Measurements from ENCODE around the gene IL24.

The IL24 gene

DNA sequence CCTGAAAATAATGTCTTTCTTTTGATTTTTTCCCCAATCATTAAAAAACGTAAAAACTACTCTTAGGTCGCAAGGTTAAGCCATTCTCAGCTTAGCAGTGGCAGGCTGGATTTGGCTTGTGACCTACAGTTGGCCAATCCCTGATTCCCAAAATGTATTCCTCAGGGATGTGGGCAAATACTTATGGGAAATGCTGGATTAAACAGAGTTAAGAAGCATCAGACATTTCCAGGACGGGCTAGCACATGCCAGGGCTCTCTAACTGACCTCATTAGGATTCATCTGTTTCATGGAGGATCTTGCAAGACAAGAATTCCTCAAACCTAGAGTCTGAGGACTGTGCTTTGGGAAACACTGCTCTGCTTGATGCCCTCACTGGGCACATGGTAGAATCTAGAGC is 982 bp upstream of the IL24 start:
- no peak for DNase-seq (ENCODE audit: low read depth)
- no peak overlapping the region for H3K4me3 ChIP-seq (ENCODE audit: low read depth, low read length)
- TF ChIP-seq, protein P1, sequence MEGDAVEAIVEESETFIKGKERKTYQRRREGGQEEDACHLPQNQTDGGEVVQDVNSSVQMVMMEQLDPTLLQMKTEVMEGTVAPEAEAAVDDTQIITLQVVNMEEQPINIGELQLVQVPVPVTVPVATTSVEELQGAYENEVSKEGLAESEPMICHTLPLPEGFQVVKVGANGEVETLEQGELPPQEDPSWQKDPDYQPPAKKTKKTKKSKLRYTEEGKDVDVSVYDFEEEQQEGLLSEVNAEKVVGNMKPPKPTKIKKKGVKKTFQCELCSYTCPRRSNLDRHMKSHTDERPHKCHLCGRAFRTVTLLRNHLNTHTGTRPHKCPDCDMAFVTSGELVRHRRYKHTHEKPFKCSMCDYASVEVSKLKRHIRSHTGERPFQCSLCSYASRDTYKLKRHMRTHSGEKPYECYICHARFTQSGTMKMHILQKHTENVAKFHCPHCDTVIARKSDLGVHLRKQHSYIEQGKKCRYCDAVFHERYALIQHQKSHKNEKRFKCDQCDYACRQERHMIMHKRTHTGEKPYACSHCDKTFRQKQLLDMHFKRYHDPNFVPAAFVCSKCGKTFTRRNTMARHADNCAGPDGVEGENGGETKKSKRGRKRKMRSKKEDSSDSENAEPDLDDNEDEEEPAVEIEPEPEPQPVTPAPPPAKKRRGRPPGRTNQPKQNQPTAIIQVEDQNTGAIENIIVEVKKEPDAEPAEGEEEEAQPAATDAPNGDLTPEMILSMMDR (IDR thresholded peaks at IDR 0.05; ENCODE audit: insufficient read depth, low read depth, low read length, missing control alignments) = no peak

DNA sequence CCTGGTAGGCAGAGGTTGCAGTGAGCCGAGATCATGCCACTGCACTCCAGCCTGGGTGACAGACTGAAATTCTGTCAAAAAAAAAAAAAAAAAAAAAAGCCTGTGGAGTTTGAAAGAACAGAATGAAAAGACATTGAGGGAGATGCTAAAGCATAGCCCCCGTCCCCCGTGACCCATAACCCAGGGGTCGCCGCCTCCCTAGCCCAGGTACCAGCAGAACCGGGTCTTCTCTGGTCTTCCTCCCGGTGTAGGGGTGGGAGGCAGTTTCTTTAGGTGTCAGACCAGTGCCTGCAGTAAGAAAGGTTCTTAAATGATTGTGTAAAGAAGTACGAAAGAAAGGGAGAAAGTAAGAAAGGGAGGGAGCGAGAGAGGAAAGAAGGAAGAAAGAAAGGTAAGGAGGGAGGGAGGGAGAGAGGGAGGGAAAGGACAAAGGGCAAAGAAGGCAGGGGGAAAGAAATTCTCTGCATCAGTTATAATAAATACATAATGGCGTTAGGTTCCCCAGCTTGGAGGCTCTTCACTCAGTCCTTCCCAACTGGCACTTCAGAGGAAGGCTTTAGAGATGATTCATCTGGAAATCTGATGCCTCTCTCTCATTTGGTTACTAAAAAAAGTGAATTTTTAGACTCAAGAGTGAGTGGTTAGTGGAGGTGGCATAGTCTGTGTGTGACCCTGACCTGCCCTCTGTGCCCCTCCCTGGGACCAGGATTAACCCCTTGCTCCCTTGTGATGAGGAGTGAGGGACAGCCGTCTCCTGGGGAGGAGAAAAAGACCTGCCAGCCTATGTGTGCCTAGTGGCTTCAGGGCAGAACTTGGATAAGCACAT is 1.1 kb downstream of the IL24 start:
- no peak overlapping the region for H3K4me3 ChIP-seq (ENCODE audit: low read depth, low read length)
- TF ChIP-seq, protein P1 (IDR thresholded peaks at IDR 0.05; ENCODE audit: insufficient read depth, low read depth, low read length, missing control alignments) = no peak
- no peak for DNase-seq (ENCODE audit: low read depth)

DNA sequence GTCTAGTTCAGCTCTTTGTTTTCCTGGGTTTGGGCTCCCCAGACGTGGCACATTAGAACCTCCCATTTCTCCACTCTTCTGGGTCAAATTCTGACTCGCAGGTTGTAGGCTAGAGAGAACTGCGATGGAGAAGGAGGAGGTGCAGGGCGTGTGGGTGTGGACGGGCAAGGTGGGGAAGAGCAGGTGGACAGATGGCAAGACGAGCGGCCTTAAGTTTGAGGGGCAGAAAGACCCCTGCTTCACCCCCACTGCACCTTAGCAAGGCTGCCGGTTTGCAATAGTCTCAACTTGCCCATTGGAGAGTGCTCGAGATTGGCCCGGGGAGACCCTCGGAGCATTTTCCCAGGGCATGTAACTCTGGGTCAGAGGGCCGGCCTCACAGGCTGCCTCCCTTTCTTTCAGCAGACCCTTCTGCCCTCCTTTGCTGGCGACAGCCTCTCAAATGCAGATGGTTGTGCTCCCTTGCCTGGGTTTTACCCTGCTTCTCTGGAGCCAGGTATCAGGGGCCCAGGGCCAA is 1.7 kb downstream of the IL24 start:
- TF ChIP-seq, protein P1 (IDR thresholded peaks at IDR 0.05; ENCODE audit: insufficient read depth, low read depth, low read length, missing control alignments) = no peak
- H3K4me3 ChIP-seq (ENCODE audit: low read depth, low read length) = no peak overlapping the region
- no peak for DNase-seq (ENCODE audit: low read depth)

DNA sequence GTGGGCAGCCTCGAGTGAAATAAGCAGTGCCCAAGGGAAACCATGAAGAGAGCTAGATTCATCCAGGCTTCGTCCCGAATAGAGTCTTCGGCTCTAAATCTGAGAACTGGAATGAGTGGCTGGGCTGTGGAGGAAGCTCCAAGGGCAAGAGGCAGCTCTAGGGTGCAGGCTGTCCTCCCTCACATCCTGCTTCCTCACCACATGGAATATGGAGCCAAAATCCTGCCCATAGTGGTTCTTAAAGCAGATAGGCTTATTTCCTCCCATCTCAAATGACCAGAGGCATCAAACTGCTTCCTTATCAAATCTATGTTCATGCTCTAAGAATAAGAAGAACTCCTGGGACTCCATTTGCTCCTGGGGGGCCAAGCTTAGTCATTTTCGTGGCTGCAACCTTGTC is 2.5 kb downstream of the IL24 start:
- DNase-seq (ENCODE audit: low read depth) = no peak
- TF ChIP-seq, protein P1 (IDR thresholded peaks at IDR 0.05; ENCODE audit: insufficient read depth, low read depth, low read length, missing control alignments) = no peak
- no peak overlapping the region for H3K4me3 ChIP-seq (ENCODE audit: low read depth, low read length)

DNA sequence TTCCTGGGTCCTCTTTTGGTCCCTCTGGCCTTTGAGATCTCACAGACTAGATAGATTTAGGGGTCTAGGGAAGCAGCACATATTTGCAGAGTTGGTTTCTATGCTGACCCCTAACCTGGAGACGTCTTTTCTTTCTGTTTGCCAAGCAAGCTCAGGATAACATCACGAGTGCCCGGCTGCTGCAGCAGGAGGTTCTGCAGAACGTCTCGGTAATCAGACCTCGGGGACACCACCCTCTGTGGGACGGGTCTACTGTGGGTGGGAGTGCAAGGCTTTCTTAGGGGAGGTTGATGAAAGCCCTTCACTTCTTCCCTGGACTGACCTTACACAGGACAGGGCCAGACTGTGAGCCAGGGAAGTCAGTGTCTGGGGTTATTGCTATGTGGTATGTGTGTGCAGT is 2.9 kb downstream of the IL24 start:
- TF ChIP-seq, protein P1 (IDR thresholded peaks at IDR 0.05; ENCODE audit: insufficient read depth, low read depth, low read length, missing control alignments) = no peak
- no peak overlapping the region for H3K4me3 ChIP-seq (ENCODE audit: low read depth, low read length)
- no peak for DNase-seq (ENCODE audit: low read depth)

DNA sequence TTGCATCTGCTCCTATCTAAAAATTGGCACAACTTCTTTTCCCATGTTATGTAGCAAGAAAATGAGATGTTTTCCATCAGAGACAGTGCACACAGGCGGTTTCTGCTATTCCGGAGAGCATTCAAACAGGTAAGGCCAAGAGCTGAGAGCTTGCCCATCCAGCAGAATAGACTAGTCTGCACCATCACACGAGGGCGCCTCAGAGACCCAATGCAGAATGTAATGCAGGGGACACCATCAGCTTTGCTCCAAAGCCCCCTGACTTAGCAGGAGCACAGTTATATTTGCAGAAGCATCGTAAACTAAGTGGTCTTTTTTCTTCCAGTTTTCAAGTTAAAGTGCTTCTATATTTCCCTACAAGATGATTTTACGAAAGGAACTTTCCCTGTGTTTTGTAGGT is 4.7 kb downstream of the IL24 start:
- H3K4me3 ChIP-seq (ENCODE audit: low read depth, low read length) = no peak overlapping the region
- TF ChIP-seq, protein P1 (IDR thresholded peaks at IDR 0.05; ENCODE audit: insufficient read depth, low read depth, low read length, missing control alignments) = no peak
- no peak for DNase-seq (ENCODE audit: low read depth)
